SK-N-SH treated with all-trans-retinoic acid at 6 μM for 48 hours (cell line): ENCODE measurements around the gene CLSTN2.

Experiments
- ATAC-seq: fragments of 200-7000 bp; cut with Tn5 transposase; 3 replicates; pipeline ENCODE4 v1.9.1; 2020; ENCODE audit warnings: mild to moderate bottlenecking, moderate library complexity
- ARNTL ChIP-seq: fragments of 450-650 bp; formaldehyde crosslinking; IDR thresholded peaks from 2 replicates; pipeline ENCODE4 v1.5.0; 2020; ENCODE audit warnings: low read depth, mild to moderate bottlenecking, moderate library complexity, borderline replicate concordance
- BACH2 ChIP-seq: fragments of 250-450 bp; sonication (Bioruptor Pico); IDR thresholded peaks from 2 replicates; pipeline ENCODE4 v1.9.0; 2021; ENCODE audit warnings: mild to moderate bottlenecking, borderline replicate concordance
- CREB5 ChIP-seq: fragments of 250-450 bp; sonication (Bioruptor Pico); IDR thresholded peaks from 2 replicates; pipeline ENCODE4 v1.5.1; 2020; ENCODE audit warnings: low read depth, mild to moderate bottlenecking, moderate library complexity
- CSDC2 ChIP-seq: fragments of 250-450 bp; sonication (Bioruptor Pico); IDR thresholded peaks from 2 replicates; pipeline ENCODE4 v1.5.0; 2020; ENCODE audit warnings: mild to moderate bottlenecking, moderate library complexity
- GLIS3 ChIP-seq: fragments of 250-450 bp; sonication (Bioruptor Pico); IDR thresholded peaks from 2 replicates; pipeline ENCODE4 v1.5.0; 2020; ENCODE audit warnings: mild to moderate bottlenecking, moderate library complexity
- ISL1 ChIP-seq: fragments of 250-450 bp; sonication (Bioruptor Pico); IDR thresholded peaks from 2 replicates; pipeline ENCODE4 v2.1.2; 2022; ENCODE audit warnings: mild to moderate bottlenecking, moderate library complexity
- OSR1 ChIP-seq: fragments of 250-450 bp; sonication (Bioruptor Pico); IDR thresholded peaks from 2 replicates; pipeline ENCODE4 v1.8.0; 2022; ENCODE audit warnings: moderate library complexity, mild to moderate bottlenecking, inconsistent platforms
- POU6F1 ChIP-seq: fragments of 250-450 bp; sonication (Bioruptor Pico); IDR thresholded peaks from 2 replicates; pipeline ENCODE4 v1.8.0; 2021; ENCODE audit warnings: low read depth, mild to moderate bottlenecking, moderate library complexity, borderline replicate concordance
- PPARA ChIP-seq: fragments of 250-450 bp; sonication (Bioruptor Pico); IDR thresholded peaks from 2 replicates; pipeline ENCODE4 v1.5.0; 2020; ENCODE audit warnings: mild to moderate bottlenecking, borderline replicate concordance
- SNAI2 ChIP-seq: fragments of 250-450 bp; sonication (Bioruptor Pico); IDR thresholded peaks from 2 replicates; pipeline ENCODE4 v1.5.0; 2020; ENCODE audit warnings: mild to moderate bottlenecking, moderate library complexity
- TCF4 ChIP-seq: fragments of 250-450 bp; sonication (Bioruptor Pico); IDR thresholded peaks from 2 replicates; pipeline ENCODE4 v1.8.0; 2021; ENCODE audit warnings: mild to moderate bottlenecking, moderate library complexity, borderline replicate concordance
- TSHZ2 ChIP-seq: fragments of 250-450 bp; sonication (Bioruptor Pico); IDR thresholded peaks from 2 replicates; pipeline ENCODE4 v1.5.0; 2020; ENCODE audit warnings: mild to moderate bottlenecking, moderate library complexity
- ZC3H10 ChIP-seq: fragments of 250-450 bp; sonication (Bioruptor Pico); IDR thresholded peaks from 2 replicates; pipeline ENCODE4 v1.5.1; 2021; ENCODE audit warnings: mild to moderate bottlenecking, moderate library complexity
- ZFP3 ChIP-seq: fragments of 250-450 bp; sonication (Bioruptor Pico); IDR thresholded peaks from 2 replicates; pipeline ENCODE4 v1.5.0; 2020; ENCODE audit warnings: mild to moderate bottlenecking, moderate library complexity
- ZNF565 ChIP-seq: fragments of 450-650 bp; formaldehyde crosslinking; conservative IDR thresholded peaks from 2 replicates; pipeline ENCODE4 v1.5.0; 2020; ENCODE audit warnings: low read depth, mild to moderate bottlenecking, moderate library complexity
- ZNF8 ChIP-seq: fragments of 450-650 bp; formaldehyde crosslinking; IDR thresholded peaks from 2 replicates; pipeline ENCODE4 v1.5.0; 2020; ENCODE audit warnings: mild to moderate bottlenecking, moderate library complexity
- TF ChIP-seq, protein P1 (sequence below): fragments of 250-450 bp; sonication (Bioruptor Pico); IDR thresholded peaks from 2 replicates; pipeline ENCODE4 v1.8.0; 2020; ENCODE audit warnings: mild to moderate bottlenecking, moderate library complexity, borderline replicate concordance
- TF ChIP-seq, protein P2 (sequence below): fragments of 250-450 bp; sonication (Bioruptor Pico); IDR thresholded peaks from 2 replicates; pipeline ENCODE4 v1.5.1; 2021; ENCODE audit warnings: mild to moderate bottlenecking, moderate library complexity

CLSTN2 gene

DNA sequence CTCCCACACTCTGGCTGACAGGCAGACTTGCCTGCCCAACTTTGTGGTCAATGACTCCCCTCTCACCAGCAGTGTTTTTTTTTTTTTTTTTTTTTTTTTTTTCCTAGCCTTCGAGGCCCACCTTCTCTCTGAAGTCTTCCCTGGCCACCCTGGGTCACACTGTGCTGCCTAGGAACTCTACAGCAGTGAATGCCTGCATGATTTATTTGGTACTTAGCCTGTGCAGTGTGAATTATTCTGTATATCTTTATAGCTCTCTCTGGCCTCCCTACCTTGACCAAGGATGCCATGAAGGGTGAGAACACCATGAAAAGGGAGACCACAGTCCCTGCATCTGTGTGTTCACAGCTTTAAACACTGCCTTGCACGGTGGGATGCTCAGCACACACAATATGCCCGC is 141.6 kb downstream of the CLSTN2 start:
- TF ChIP-seq ZNF565 (CRISPR knock-in tag) (no peak), TCF4 (CRISPR knock-in tag) (no peak)
- TF ChIP-seq, protein P1, sequence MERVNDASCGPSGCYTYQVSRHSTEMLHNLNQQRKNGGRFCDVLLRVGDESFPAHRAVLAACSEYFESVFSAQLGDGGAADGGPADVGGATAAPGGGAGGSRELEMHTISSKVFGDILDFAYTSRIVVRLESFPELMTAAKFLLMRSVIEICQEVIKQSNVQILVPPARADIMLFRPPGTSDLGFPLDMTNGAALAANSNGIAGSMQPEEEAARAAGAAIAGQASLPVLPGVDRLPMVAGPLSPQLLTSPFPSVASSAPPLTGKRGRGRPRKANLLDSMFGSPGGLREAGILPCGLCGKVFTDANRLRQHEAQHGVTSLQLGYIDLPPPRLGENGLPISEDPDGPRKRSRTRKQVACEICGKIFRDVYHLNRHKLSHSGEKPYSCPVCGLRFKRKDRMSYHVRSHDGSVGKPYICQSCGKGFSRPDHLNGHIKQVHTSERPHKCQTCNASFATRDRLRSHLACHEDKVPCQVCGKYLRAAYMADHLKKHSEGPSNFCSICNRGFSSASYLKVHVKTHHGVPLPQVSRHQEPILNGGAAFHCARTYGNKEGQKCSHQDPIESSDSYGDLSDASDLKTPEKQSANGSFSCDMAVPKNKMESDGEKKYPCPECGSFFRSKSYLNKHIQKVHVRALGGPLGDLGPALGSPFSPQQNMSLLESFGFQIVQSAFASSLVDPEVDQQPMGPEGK (CRISPR knock-in tag), result no peak
- no peak for ATAC-seq

DNA sequence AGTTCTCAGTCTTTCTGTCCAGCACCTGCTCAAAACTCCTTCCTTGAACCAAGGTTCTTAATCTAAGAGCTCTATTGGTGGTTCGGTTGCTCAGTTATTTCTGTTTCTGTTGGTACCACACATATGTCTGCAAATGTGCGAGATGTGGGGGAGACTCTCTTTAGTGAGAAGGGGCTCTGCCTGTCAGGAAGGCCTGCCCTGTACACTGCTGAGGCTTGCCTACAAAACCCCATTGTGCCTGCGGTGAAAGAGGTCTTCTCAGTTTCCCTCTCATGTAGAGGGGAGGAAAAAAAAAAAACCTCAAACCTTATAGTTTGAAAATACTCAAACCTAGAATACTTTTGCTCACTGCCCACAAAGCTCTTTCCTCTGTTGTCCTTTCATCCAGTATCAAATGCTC is 142.4 kb downstream of the CLSTN2 start:
- TF ChIP-seq CSDC2 (CRISPR knock-in tag) (no peak), GLIS3 (no peak), TSHZ2 (CRISPR knock-in tag) (no peak), POU6F1 (CRISPR knock-in tag) (no peak), SNAI2 (no peak), OSR1 (no peak), ZC3H10 (CRISPR knock-in tag) (no peak), ZNF8 (CRISPR knock-in tag) (no peak), PPARA (CRISPR knock-in tag) (no peak)
- TF ChIP-seq, protein P2, sequence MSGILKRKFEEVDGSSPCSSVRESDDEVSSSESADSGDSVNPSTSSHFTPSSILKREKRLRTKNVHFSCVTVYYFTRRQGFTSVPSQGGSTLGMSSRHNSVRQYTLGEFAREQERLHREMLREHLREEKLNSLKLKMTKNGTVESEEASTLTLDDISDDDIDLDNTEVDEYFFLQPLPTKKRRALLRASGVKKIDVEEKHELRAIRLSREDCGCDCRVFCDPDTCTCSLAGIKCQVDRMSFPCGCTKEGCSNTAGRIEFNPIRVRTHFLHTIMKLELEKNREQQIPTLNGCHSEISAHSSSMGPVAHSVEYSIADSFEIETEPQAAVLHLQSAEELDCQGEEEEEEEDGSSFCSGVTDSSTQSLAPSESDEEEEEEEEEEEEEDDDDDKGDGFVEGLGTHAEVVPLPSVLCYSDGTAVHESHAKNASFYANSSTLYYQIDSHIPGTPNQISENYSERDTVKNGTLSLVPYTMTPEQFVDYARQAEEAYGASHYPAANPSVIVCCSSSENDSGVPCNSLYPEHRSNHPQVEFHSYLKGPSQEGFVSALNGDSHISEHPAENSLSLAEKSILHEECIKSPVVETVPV (CRISPR knock-in tag), result no peak
- ATAC-seq, result no peak

GRCh38 chr3:140078343-140078742 is 143.4 kb downstream of the CLSTN2 start:
- no peak for ATAC-seq
- TF ChIP-seq SNAI2, result no peak
- no peak for TF ChIP-seq BACH2 (CRISPR knock-in tag)
- TF ChIP-seq, protein P1 (CRISPR knock-in tag), result no peak
- TF ChIP-seq ZNF8 (CRISPR knock-in tag), result no peak
- no peak for TF ChIP-seq OSR1
- TF ChIP-seq TCF4 (CRISPR knock-in tag), result no peak
- no peak for TF ChIP-seq TSHZ2 (CRISPR knock-in tag)
- no peak for TF ChIP-seq ZFP3
- TF ChIP-seq CREB5, result no peak
- TF ChIP-seq, protein P2 (CRISPR knock-in tag), result no peak
- TF ChIP-seq ARNTL (CRISPR knock-in tag), result no peak
- no peak for TF ChIP-seq ISL1 (CRISPR knock-in tag)
- no peak for TF ChIP-seq CSDC2 (CRISPR knock-in tag)
